ENCODE measurements around the gene OTOP1.
"Not testable (repeated sequence)": the region's sequence is repeated elsewhere in the genome, so short reads cannot be mapped to it uniquely, and the experiment has no call there.

The OTOP1 gene

DNA sequence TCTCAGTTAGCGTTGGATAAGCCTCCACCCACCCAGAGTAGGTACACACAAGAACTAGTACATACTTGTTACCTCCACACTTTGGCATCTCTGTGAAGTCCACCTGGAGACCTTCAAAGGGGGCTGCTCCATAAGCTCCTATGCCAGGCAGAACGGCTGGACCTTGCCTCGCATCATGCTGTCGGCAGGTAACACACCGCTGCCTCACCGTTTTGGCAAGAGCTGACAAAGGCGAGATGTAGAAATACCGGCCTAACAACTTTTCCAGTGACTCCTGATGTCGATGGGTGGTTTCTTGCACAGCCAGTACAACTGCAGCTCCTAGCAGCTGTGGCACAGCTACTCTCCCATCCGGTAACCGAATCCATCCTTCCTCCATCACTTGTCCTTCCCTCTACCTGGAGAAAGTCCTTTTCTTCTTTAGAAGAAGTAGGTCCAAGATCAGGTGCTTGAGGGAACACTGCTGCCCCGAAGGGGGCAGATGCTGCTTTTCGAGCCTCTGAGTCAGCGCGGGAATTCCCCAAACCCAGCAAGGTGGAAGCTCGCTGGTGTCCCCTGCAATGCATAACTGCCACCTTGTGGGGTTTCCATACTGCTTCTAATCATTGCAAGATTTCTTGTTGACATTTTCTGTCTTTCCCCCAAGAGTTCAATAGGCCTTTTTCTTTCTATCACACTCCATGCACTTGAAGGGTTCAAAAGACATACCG lies 65.6 kb downstream of the OTOP1 start:
- DNase-seq = not testable (repeated sequence)

GRCh38 chr4:4145622-4146021 lies 81.1 kb downstream of the OTOP1 start:
- not testable (repeated sequence) for DNase-seq

DNA sequence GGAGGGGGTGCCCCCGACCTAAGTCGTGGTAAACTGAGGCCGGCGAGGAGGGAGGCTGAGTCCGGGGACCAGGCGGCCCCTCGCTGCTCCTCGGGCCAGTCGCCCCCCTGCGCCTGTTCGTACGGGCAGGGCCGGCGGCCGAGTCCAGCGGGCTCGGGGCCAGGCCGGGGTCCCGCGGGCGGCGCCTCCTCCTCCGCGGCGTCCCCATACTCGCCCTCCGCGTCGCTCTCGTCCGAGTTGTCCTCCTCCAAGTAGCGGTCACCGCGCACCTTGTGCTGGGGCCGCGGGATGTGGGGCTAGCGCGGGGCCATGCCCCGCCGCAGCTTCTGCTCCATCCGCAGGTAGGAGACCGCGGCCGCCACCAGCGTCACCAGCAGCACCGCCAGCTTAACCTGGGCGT lies 83.4 kb downstream of the OTOP1 start:
- not testable (repeated sequence) for DNase-seq

- not testable (repeated sequence) for DNase-seq
Measured at GRCh38 chr4:4142679-4143078, 84.0 kb downstream of the OTOP1 start.

- not testable (repeated sequence) for DNase-seq
Measured at GRCh38 chr4:4141186-4141585, 85.5 kb downstream of the OTOP1 start.
